A673 (cell line): ENCODE data around the gene CWC27.

Source experiments
- EZH2 ChIP-seq: fragments of 200-600 bp; sonication (generic); IDR thresholded peaks from 2 replicates; pipeline ENCODE4 v1.6.1; 2017; ENCODE audit warnings: borderline replicate concordance, low read depth, mild to moderate bottlenecking, mixed read lengths, antibody characterized with exemption, low read length; ENCODE audit not compliant: poor library complexity, severe bottlenecking
- TF ChIP-seq, protein P1 (sequence below): fragments of 300-800, 200-600 bp; sonication (generic); conservative IDR thresholded peaks from 2 replicates; pipeline ENCODE4 v1.5.1; 2017; ENCODE audit warnings: low read depth, mild to moderate bottlenecking, antibody characterized with exemption, low read length, moderate library complexity, mixed read lengths

GRCh38 chr5:64979531-64979930 lies 210.8 kb downstream of the CWC27 start:
- no peak for TF ChIP-seq EZH2
- TF ChIP-seq, protein P1, sequence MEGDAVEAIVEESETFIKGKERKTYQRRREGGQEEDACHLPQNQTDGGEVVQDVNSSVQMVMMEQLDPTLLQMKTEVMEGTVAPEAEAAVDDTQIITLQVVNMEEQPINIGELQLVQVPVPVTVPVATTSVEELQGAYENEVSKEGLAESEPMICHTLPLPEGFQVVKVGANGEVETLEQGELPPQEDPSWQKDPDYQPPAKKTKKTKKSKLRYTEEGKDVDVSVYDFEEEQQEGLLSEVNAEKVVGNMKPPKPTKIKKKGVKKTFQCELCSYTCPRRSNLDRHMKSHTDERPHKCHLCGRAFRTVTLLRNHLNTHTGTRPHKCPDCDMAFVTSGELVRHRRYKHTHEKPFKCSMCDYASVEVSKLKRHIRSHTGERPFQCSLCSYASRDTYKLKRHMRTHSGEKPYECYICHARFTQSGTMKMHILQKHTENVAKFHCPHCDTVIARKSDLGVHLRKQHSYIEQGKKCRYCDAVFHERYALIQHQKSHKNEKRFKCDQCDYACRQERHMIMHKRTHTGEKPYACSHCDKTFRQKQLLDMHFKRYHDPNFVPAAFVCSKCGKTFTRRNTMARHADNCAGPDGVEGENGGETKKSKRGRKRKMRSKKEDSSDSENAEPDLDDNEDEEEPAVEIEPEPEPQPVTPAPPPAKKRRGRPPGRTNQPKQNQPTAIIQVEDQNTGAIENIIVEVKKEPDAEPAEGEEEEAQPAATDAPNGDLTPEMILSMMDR: no peak
